Activated naive CD4-positive, alpha-beta T cell treated with anti-CD3 and anti-CD28 coated beads, Interleukin-2, amount 10 ng/mL, durations not matched to agents 7 days and 5 days (primary cell): ENCODE data around the gene KRT8.

Source experiments
- CTCF ChIA-PET: fragments of 350-600 bp; sonication (Branson Sonifier 250); formaldehyde crosslinking; loops from one replicate; lab custom pipeline; 2021; ENCODE audit warnings: antibody characterized with exemption; lab: Charles Lee
- DNase-seq: peaks from one replicate; pipeline ENCODE4 v3.0.0-alpha.2; 2020
- H3K27ac Mint-ChIP-seq: one replicate; pipeline ENCODE4 v1.8.0; 2021; ENCODE audit warnings: mild to moderate bottlenecking, moderate library complexity, mixed read lengths
- H3K27me3 Mint-ChIP-seq: one replicate; pipeline ENCODE4 v1.8.0; 2021; ENCODE audit warnings: mild to moderate bottlenecking, mixed read lengths
- H3K36me3 Mint-ChIP-seq: one replicate; pipeline ENCODE4 v1.8.0; 2021; ENCODE audit warnings: mixed read lengths
- H3K4me1 Mint-ChIP-seq: one replicate; pipeline ENCODE4 v1.8.0; 2021; ENCODE audit warnings: mixed read lengths
- H3K4me3 Mint-ChIP-seq: one replicate; pipeline ENCODE4 v1.8.0; 2021; ENCODE audit warnings: mild to moderate bottlenecking, moderate library complexity, mixed read lengths
- H3K9me3 Mint-ChIP-seq: one replicate; pipeline ENCODE4 v1.8.0; 2021; ENCODE audit warnings: mixed read lengths

The KRT8 gene

GRCh38 chr12:52848661-52849255, 56.1 kb downstream of the KRT8 start, which contains the start of gene KRT78:
Gene KRT78 (minus strand): TSS chr12:52848994. CDS start chr12:52848930, 64 bp downstream.
- H3K36me3 Mint-ChIP-seq = no peaks in the 10 kb centered on the region
- CTCF ChIA-PET = no interaction called here
- no peak within 1 kb of the TSS for H3K27ac Mint-ChIP-seq
- H3K9me3 Mint-ChIP-seq = no peaks in the 10 kb centered on the region
- H3K27me3 Mint-ChIP-seq = peaks cover 29% of the 10 kb centered on the region
- H3K4me1 Mint-ChIP-seq = no peaks in the 10 kb centered on the region
- no peak for DNase-seq
- no peak within 1 kb of the TSS for H3K4me3 Mint-ChIP-seq

- DNase-seq = no peak
- no peak overlapping the region for H3K4me3 Mint-ChIP-seq
- CTCF ChIA-PET = no interaction called here
- no peaks in the 10 kb centered on the region for H3K4me1 Mint-ChIP-seq
- no peaks in the 10 kb centered on the region for H3K36me3 Mint-ChIP-seq
- H3K27me3 Mint-ChIP-seq = peaks cover 24% of the 10 kb centered on the region
- H3K9me3 Mint-ChIP-seq = no peaks in the 10 kb centered on the region
- no peak overlapping the region for H3K27ac Mint-ChIP-seq
These were observed 57.4 kb downstream of the KRT8 start for GRCh38 chr12:52847335-52848102.
